Measurements from ENCODE around the gene RNF212B.

RNF212B gene

GRCh38 chr14:23297096-23297495, 59.4 kb downstream of the RNF212B start:
- DNase-seq = no peak

GRCh38 chr14:23297611-23298277, 60.0 kb downstream of the RNF212B start:
- DNase-seq = no peak

GRCh38 chr14:23299211-23299957, 61.6 kb downstream of the RNF212B start:
- peak; percentile 24 to 46 for DNase-seq

GRCh38 chr14:23299986-23300686, 62.4 kb downstream of the RNF212B start:
- no peak for DNase-seq

GRCh38 chr14:23300687-23301223, 63.0 kb downstream of the RNF212B start:
- no peak for DNase-seq

- peak; percentile 98 for DNase-seq
Observed at GRCh38 chr14:23301288-23301968, 63.7 kb downstream of the RNF212B start.

GRCh38 chr14:23301969-23302289, 64.2 kb downstream of the RNF212B start:
- no peak for DNase-seq

GRCh38 chr14:23302290-23303225, 64.8 kb downstream of the RNF212B start, which contains the start of gene PPP1R3E:
Gene PPP1R3E (minus strand): TSS chr14:23302859. CDS start chr14:23302576, 283 bp downstream.
- DNase-seq = peak; percentile 87 to 88

GRCh38 chr14:23306412-23307145, 68.8 kb downstream of the RNF212B start, which contains the start of gene BCL2L2:
Gene BCL2L2 (plus strand): TSS chr14:23306833. CDS start chr14:23307768, 935 bp downstream.
- DNase-seq = peak in 1 of 2 donors; percentile 42

GRCh38 chr14:23307146-23307530, 69.4 kb downstream of the RNF212B start:
- no peak for DNase-seq

- no peak for DNase-seq
Observed at GRCh38 chr14:23307687-23308644, 70.2 kb downstream of the RNF212B start.

- no peak for DNase-seq
Observed at GRCh38 chr14:23308721-23309445, 71.1 kb downstream of the RNF212B start.

GRCh38 chr14:23310546-23310945, 72.8 kb downstream of the RNF212B start:
- no peak for DNase-seq

- no peak for DNase-seq
Observed at GRCh38 chr14:23316300-23316699, 78.6 kb downstream of the RNF212B start.

GRCh38 chr14:23319746-23320583, 82.2 kb downstream of the RNF212B start:
- DNase-seq = no peak

GRCh38 chr14:23320584-23321571, 83.1 kb downstream of the RNF212B start, which contains the start of gene PABPN1:
Gene PABPN1 (plus strand): TSS chr14:23321457. CDS start chr14:23321470, 13 bp downstream.
- DNase-seq = peak; percentile 99

Measured in CD4-positive, alpha-beta T cell treated with Interleukin-1 beta for 1 hour (primary cell).